Measurements from ENCODE around the gene RRAS2.

The RRAS2 gene

GRCh38 chr11:14269692-14270573 is 89.0 kb downstream of the RRAS2 start:
- Histone ChIP-seq H3K27ac (no peak overlapping the region), H3K4me3 (no peak overlapping the region), H3K9me3 (ENCODE audit: low read depth, low read length) (no peaks in the 10 kb centered on the region), H3K9ac (ENCODE audit: insufficient read length) (no peak overlapping the region), H3K36me3 (ENCODE audit: insufficient read depth, low read length) (no peaks in the 10 kb centered on the region)
- no peak for TF ChIP-seq EZH2 (IDR thresholded peaks at IDR 0.05)
- no peak for TF ChIP-seq POLR2AphosphoS5 (IDR thresholded peaks at IDR 0.05; ENCODE audit: borderline replicate concordance, low read depth, low read length)
- no peak for TF ChIP-seq FOXP2 (optimal IDR thresholded peaks at IDR 0.05; ENCODE audit: control extremely low read depth, extremely low read length, insufficient read depth)
- DNase-seq (ENCODE audit: low read depth, low spot score): no peak

GRCh38 chr11:14267861-14268635 is 90.9 kb downstream of the RRAS2 start:
- no peaks in the 10 kb centered on the region for H3K36me3 ChIP-seq (ENCODE audit: insufficient read depth, low read length)
- H3K9ac ChIP-seq (ENCODE audit: insufficient read length): no peak overlapping the region
- no peak overlapping the region for H3K4me3 ChIP-seq
- no peak for DNase-seq (ENCODE audit: low read depth, low spot score)
- no peaks in the 10 kb centered on the region for H3K9me3 ChIP-seq (ENCODE audit: low read depth, low read length)
- H3K27ac ChIP-seq: no peak overlapping the region
- TF ChIP-seq POLR2AphosphoS5 (IDR thresholded peaks at IDR 0.05; ENCODE audit: borderline replicate concordance, low read depth, low read length) (no peak), FOXP2 (optimal IDR thresholded peaks at IDR 0.05; ENCODE audit: control extremely low read depth, extremely low read length, insufficient read depth) (no peak), EZH2 (IDR thresholded peaks at IDR 0.05) (no peak)

GRCh38 chr11:14266622-14267021 is 92.4 kb downstream of the RRAS2 start:
- Histone ChIP-seq H3K9ac (ENCODE audit: insufficient read length) (no peak overlapping the region), H3K4me3 (no peak overlapping the region), H3K9me3 (ENCODE audit: low read depth, low read length) (no peaks in the 10 kb centered on the region), H3K36me3 (ENCODE audit: insufficient read depth, low read length) (no peaks in the 10 kb centered on the region), H3K27ac (no peak overlapping the region)
- no peak for TF ChIP-seq EZH2 (IDR thresholded peaks at IDR 0.05)
- TF ChIP-seq FOXP2 (optimal IDR thresholded peaks at IDR 0.05; ENCODE audit: control extremely low read depth, extremely low read length, insufficient read depth): no peak
- DNase-seq (ENCODE audit: low read depth, low spot score): no peak

GRCh38 chr11:14264966-14265365 is 94.0 kb downstream of the RRAS2 start:
- Histone ChIP-seq H3K27ac (no peak overlapping the region), H3K9me3 (ENCODE audit: low read depth, low read length) (no peaks in the 10 kb centered on the region), H3K36me3 (ENCODE audit: insufficient read depth, low read length) (no peaks in the 10 kb centered on the region), H3K9ac (ENCODE audit: insufficient read length) (no peak overlapping the region), H3K4me3 (no peak overlapping the region)
- TF ChIP-seq FOXP2 (optimal IDR thresholded peaks at IDR 0.05; ENCODE audit: control extremely low read depth, extremely low read length, insufficient read depth): no peak
- no peak for TF ChIP-seq EZH2 (IDR thresholded peaks at IDR 0.05)
- no peak for TF ChIP-seq POLR2AphosphoS5 (IDR thresholded peaks at IDR 0.05; ENCODE audit: borderline replicate concordance, low read depth, low read length)
- DNase-seq (ENCODE audit: low read depth, low spot score): no peak

GRCh38 chr11:14262271-14262846 is 96.6 kb downstream of the RRAS2 start:
- Histone ChIP-seq H3K4me3 (no peak overlapping the region), H3K9me3 (ENCODE audit: low read depth, low read length) (no peaks in the 10 kb centered on the region), H3K36me3 (ENCODE audit: insufficient read depth, low read length) (no peaks in the 10 kb centered on the region), H3K27ac (no peak overlapping the region), H3K9ac (ENCODE audit: insufficient read length) (no peak overlapping the region)
- DNase-seq (ENCODE audit: low read depth, low spot score): no peak
- TF ChIP-seq FOXP2 (optimal IDR thresholded peaks at IDR 0.05; ENCODE audit: control extremely low read depth, extremely low read length, insufficient read depth): no peak
- no peak for TF ChIP-seq POLR2AphosphoS5 (IDR thresholded peaks at IDR 0.05; ENCODE audit: borderline replicate concordance, low read depth, low read length)
- TF ChIP-seq EZH2 (IDR thresholded peaks at IDR 0.05): no peak

- Histone ChIP-seq H3K36me3 (ENCODE audit: insufficient read depth, low read length) (no peaks in the 10 kb centered on the region), H3K9me3 (ENCODE audit: low read depth, low read length) (no peaks in the 10 kb centered on the region), H3K27ac (no peak overlapping the region), H3K9ac (ENCODE audit: insufficient read length) (no peak overlapping the region), H3K4me3 (no peak overlapping the region)
- DNase-seq (ENCODE audit: low read depth, low spot score): no peak
- TF ChIP-seq EZH2 (IDR thresholded peaks at IDR 0.05) (no peak), FOXP2 (optimal IDR thresholded peaks at IDR 0.05; ENCODE audit: control extremely low read depth, extremely low read length, insufficient read depth) (no peak), POLR2AphosphoS5 (IDR thresholded peaks at IDR 0.05; ENCODE audit: borderline replicate concordance, low read depth, low read length) (no peak)
Measured at GRCh38 chr11:14261066-14261465, 97.9 kb downstream of the RRAS2 start.

- Histone ChIP-seq H3K36me3 (ENCODE audit: insufficient read depth, low read length) (no peaks in the 10 kb centered on the region), H3K27ac (no peak overlapping the region), H3K9me3 (ENCODE audit: low read depth, low read length) (no peaks in the 10 kb centered on the region), H3K4me3 (no peak overlapping the region), H3K9ac (ENCODE audit: insufficient read length) (no peak overlapping the region)
- DNase-seq (ENCODE audit: low read depth, low spot score): no peak
- TF ChIP-seq POLR2AphosphoS5 (IDR thresholded peaks at IDR 0.05; ENCODE audit: borderline replicate concordance, low read depth, low read length) (no peak), FOXP2 (optimal IDR thresholded peaks at IDR 0.05; ENCODE audit: control extremely low read depth, extremely low read length, insufficient read depth) (no peak), EZH2 (IDR thresholded peaks at IDR 0.05) (no peak)
Measured at GRCh38 chr11:14259878-14260277, 99.1 kb downstream of the RRAS2 start.

- H3K36me3 ChIP-seq (ENCODE audit: insufficient read depth, low read length): no peaks in the 10 kb centered on the region
- TF ChIP-seq FOXP2 (optimal IDR thresholded peaks at IDR 0.05; ENCODE audit: control extremely low read depth, extremely low read length, insufficient read depth): no peak
- TF ChIP-seq POLR2AphosphoS5 (IDR thresholded peaks at IDR 0.05; ENCODE audit: borderline replicate concordance, low read depth, low read length): no peak
- TF ChIP-seq EZH2 (IDR thresholded peaks at IDR 0.05): no peak
- H3K27ac ChIP-seq: no peak overlapping the region
- H3K9me3 ChIP-seq (ENCODE audit: low read depth, low read length): no peaks in the 10 kb centered on the region
- no peak overlapping the region for H3K9ac ChIP-seq (ENCODE audit: insufficient read length)
- H3K4me3 ChIP-seq: no peak overlapping the region
- DNase-seq (ENCODE audit: low read depth, low spot score): no peak
Measured at GRCh38 chr11:14259186-14259784, 99.7 kb downstream of the RRAS2 start.

Measured in SK-N-MC (cell line).